ENCODE results near the gene THRA.

THRA gene

GRCh38 chr17:40108970-40109824 lies 46.4 kb downstream of the THRA start:
- in situ Hi-C loops (cut with HindIII; ENCODE audit: low sequenced_read_pairs): loop anchor here (25.0 kb wide), 1 partner anchor 122 kb away; the partner anchor contains the start of gene PSMD3

DNA sequence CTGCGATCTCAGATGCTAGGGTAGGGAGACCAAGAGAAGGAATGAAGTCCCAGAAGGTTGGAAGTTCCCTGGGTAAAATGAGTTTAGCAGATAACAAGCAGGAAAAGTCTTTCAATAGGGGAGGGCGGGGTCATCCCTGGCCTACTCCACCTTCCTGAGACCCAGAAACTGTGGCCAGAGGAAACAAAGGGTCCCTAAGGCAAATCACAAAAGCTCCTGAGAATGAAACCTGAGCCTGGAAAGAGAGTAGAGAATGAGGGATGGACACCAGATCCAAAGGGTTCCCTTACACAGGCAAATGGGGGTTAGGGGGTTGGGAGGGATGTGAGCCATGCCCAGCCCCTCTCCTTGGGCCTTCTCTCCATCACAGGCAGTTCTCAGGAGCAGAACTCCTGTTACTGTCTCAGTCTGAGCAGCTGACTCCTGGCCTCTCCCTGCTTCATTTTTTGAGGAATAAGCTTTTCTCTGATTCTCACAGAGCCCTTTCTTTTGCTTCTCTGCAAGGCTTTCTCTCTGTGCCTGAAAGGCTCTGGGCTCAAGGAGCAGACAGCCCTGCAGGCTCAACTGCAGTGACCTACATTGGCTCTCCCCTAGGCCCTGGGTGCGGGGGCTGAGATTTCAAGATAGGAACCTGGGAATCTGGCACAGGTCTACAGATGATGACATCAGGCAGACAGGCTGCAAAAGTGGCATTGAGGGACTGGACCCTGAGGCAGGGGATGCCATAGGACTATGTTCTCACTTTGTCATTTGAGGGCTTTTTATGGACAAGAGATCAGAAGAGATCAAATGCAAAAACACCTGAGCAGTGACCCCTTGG lies 47.5 kb downstream of the THRA start:
- in situ Hi-C loops (cut with HindIII; ENCODE audit: low sequenced_read_pairs): loop anchor here (25.0 kb wide), 1 partner anchor 123 kb away; the partner anchor contains the start of gene PSMD3

- in situ Hi-C loops (cut with HindIII; ENCODE audit: low sequenced_read_pairs): loop anchor here (25.0 kb wide), 1 partner anchor 124 kb away; the partner anchor contains the start of gene PSMD3
These were observed 48.7 kb downstream of the THRA start for GRCh38 chr17:40111221-40112128.

DNA sequence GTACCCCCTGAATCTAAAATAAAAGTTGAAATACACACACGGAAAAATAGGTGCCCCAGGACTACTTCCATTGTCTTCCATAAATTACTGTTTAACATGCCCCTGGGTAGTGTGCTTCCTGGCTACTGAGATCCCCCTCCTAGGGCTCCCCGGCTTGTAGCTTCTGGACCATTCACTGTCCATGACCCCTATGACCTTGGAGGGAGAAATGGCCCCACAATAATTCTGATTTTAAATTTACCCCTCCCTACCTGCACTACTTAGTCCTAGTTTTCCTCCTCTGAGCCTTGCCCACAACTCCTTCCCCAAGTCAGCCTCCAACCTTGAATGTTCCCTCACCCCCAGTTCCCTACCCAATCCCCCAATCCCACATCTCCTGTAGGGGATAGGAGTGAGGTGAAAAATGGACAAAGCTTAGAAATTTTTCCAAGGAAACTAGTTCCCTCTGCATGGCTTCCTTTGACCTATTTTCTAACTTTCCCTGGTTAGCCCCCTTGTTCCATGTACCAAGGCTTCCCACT lies 49.5 kb downstream of the THRA start:
- in situ Hi-C loops (cut with HindIII; ENCODE audit: low sequenced_read_pairs): loop anchor here (25.0 kb wide), 1 partner anchor 125 kb away; the partner anchor contains the start of gene PSMD3

DNA sequence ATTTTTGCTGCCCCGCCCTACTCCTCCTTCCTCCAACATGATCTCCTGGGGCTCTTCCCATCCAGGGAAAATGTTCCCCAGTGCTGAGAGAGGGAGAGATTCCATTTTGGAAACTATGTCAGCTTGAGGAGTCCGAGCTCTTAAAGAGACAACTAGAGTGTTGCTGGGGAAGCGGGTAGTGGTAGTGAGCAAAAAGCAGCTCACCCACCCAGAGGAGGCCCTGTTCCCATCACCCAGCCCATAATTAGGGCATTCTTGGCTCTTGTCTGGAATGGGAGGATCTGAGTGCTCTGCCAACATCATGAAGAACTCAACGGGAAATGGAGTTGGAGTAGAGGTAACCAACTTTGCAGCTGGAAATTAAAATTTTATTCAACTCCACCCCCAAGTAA lies 49.9 kb downstream of the THRA start:
- in situ Hi-C loops (cut with HindIII; ENCODE audit: low sequenced_read_pairs): loop anchor here (25.0 kb wide), 1 partner anchor 125 kb away; the partner anchor contains the start of gene PSMD3

DNA sequence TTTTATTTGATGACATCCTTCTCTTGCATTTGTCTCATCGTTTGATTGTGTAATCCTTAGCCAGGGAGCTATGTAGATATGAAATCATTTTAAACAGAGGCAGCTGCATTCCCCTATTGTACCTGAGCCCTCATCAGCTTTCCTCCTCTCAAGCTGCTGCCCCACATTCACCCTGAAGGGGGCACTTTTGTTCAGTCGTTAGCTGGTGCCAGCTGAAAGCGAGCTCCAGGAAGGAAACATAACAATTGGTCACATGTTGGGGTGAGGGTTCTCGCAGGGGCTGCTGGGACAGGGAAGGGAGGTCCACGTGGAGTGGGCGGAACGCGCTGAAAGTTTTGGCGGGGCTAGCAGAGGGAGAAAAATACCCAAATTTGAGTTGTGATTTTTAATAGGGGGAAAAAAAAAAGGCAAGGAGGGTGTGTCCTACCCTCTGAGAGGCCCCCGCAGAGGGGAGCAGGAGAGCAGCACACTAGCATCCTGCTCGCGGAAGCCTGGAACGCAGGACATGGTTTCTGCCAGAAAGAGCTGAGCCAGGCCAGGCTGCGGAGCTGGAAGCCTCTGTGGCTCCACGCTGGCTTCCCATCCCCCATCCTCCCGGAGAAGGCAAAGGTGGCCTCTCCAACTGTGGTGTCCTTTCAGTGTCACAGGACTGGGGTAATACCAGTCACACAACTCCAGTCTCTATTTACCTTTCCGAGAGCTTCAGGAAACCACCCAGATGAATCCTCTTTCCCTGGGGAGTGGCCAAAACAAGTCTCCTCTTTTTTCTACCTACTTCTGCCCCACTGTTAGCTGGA lies 50.5 kb downstream of the THRA start:
- in situ Hi-C loops (cut with HindIII; ENCODE audit: low sequenced_read_pairs): loop anchor here (25.0 kb wide), 1 partner anchor 126 kb away; the partner anchor contains the start of gene PSMD3

- in situ Hi-C loops (cut with HindIII; ENCODE audit: low sequenced_read_pairs): loop anchor here (25.0 kb wide), 1 partner anchor 127 kb away; the partner anchor contains the start of gene PSMD3
These were observed 51.1 kb downstream of the THRA start for GRCh38 chr17:40113907-40114245.

DNA sequence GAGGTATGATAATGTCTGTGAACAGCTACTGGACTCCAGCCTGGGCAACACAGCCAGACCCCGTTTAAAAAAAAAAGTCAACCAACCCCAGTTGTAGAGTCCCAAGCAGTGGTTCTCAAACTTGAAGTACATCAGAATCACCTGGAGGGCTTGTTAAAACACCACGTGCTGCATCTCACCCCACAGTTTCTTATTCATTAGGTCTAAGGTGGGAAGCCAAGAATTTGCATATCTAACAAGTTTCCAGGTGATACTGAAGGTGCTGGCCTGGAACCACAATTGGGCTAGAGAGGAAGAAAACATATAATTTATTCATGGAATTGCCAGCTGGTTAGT lies 52.3 kb downstream of the THRA start:
- in situ Hi-C loops (cut with HindIII; ENCODE audit: low sequenced_read_pairs): loop anchor here (25.0 kb wide), 1 partner anchor 128 kb away; the partner anchor contains the start of gene PSMD3

DNA sequence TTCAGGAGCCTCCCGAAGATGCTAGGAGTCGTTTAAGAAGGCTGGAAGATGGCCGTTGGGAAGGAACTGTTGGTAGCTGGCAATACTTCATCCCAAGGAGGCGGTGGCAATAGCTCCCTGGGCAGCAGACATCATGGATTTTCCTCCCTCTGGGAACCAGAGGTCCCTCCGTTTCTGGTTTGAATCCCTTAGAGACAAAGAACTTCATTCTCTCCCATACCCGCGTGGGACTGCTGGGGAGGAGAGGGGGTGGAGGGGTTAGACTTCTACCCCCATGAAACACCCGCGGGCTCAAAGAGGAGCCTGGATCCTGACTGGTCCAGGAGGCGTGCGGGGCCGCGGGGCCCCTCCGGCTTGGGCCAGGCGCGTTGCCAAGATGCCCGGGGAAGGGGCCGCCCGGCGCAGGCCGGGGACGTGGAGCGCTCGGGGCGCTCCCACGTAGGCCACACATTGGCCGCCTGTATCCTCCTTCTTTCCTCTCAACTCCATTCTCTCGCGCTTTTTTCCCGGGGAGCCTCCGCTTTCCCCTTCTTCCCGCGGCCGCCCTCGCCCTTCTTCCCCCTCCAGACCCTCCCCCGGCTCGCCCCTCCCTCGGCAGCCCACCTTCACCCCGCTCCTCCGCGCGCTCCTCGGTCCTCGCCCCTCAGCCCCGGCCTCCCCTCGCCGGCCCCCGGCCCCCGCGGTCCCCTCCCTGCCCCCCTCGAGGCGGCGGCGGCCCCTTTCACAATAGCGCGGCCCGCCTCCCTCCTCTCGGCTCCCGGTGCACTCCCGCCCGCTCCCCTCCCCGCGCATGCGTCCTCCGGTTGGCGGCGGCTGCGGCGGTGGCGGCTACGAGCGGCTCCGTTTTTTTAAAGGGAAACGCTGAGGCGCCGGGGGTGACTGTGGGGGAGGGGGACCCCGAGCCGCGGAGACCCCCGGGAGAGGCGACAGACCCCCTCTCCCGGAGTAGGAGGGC lies 58.7 kb downstream of the THRA start, which contains the start of gene MSL1:
TSS of gene MSL1 (plus strand) at position 791 of the 955 bp plus-strand sequence. CDS start 642 bp downstream, outside the sequence.
- in situ Hi-C loops (cut with HindIII; ENCODE audit: low sequenced_read_pairs): loop anchor here (25.0 kb wide), 1 partner anchor 134 kb away; the partner anchor contains the start of gene PSMD3

- in situ Hi-C loops (cut with HindIII; ENCODE audit: low sequenced_read_pairs): loop anchor here (25.0 kb wide), 1 partner anchor 135 kb away; the partner anchor contains the start of gene PSMD3
These were observed 59.6 kb downstream of the THRA start for GRCh38 chr17:40122136-40122998.

- in situ Hi-C loops (cut with HindIII; ENCODE audit: low sequenced_read_pairs): loop anchor here (25.0 kb wide), 1 partner anchor 136 kb away; the partner anchor contains the start of gene PSMD3
These were observed 60.4 kb downstream of the THRA start for GRCh38 chr17:40122999-40123810.

- in situ Hi-C loops (cut with HindIII; ENCODE audit: low sequenced_read_pairs): loop anchor here (25.0 kb wide), 1 partner anchor 136 kb away; the partner anchor contains the start of gene PSMD3
These were observed 61.0 kb downstream of the THRA start for GRCh38 chr17:40123811-40124114.

- in situ Hi-C loops (cut with HindIII; ENCODE audit: low sequenced_read_pairs): loop anchor here (25.0 kb wide), 1 partner anchor 137 kb away; the partner anchor contains the start of gene PSMD3
These were observed 61.7 kb downstream of the THRA start for GRCh38 chr17:40124279-40125141.

DNA sequence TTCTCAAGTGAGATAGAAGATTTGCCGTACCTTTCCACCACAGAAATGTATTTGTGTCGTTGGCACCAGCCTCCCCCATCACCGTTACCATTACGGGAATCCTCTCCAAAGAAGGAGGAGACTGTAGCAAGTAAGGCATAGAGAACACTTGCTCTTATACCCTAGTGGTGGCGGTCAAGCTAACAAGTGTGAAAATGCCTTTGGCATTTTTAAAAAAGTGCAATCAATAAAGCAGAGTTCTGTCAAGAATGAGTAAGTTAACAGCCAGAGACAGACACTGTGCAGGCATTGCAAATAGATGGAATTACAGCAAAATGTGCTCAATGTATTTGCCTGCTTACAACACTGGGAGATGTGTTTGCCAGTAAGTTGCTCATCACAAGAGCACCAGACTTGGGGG lies 66.7 kb downstream of the THRA start:
- in situ Hi-C loops (cut with HindIII; ENCODE audit: low sequenced_read_pairs): no loop called here

- in situ Hi-C loops (cut with HindIII; ENCODE audit: low sequenced_read_pairs): no loop called here
These were observed 67.7 kb downstream of the THRA start for GRCh38 chr17:40130352-40131042.
